Uterus (tissue), 2 donors: ENCODE results near the gene PTPRM.

Source experiments
- POLR2A ChIP-seq, 2 donors: fragments of 450-650 bp; IDR thresholded peaks; one replicate each; pipeline ENCODE4 v1.6.1; 2016; ENCODE audit warnings: antibody characterized with exemption in 2 of 2, mild to moderate bottlenecking in 1 of 2, moderate library complexity in 1 of 2
- TF ChIP-seq, protein P1 (sequence below), 4 experiments: fragments of 200-600 bp in 2 of 4; fragments of 450-650 bp in 2 of 4; sonication (generic) in 2 of 4; IDR thresholded peaks; one replicate each; pipeline ENCODE4 v1.5.1; 2016 to 2019; ENCODE audit warnings: antibody characterized with exemption in 4 of 4, mild to moderate bottlenecking in 2 of 4, moderate library complexity in 1 of 4

DNA sequence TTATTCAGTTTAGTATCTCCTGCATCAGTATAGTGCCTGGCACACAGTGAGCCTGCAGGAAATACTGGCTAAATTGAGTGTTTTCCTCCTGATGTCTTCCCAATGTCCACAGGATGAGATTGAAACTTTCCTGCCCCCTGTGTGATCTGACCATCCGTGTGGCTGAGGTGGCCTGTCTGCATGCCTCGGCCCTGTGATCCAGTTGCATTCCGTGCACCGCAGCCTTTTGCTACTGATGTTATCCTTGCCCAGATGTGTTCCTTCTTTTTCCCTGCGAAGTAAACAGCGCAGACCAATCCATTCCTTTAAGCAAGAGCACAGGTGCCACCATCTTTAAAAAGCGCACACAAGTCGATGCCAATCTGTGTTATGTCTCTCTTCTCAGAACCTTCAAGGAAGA lies 462.6 kb downstream of the PTPRM start:
- TF ChIP-seq, protein P1, sequence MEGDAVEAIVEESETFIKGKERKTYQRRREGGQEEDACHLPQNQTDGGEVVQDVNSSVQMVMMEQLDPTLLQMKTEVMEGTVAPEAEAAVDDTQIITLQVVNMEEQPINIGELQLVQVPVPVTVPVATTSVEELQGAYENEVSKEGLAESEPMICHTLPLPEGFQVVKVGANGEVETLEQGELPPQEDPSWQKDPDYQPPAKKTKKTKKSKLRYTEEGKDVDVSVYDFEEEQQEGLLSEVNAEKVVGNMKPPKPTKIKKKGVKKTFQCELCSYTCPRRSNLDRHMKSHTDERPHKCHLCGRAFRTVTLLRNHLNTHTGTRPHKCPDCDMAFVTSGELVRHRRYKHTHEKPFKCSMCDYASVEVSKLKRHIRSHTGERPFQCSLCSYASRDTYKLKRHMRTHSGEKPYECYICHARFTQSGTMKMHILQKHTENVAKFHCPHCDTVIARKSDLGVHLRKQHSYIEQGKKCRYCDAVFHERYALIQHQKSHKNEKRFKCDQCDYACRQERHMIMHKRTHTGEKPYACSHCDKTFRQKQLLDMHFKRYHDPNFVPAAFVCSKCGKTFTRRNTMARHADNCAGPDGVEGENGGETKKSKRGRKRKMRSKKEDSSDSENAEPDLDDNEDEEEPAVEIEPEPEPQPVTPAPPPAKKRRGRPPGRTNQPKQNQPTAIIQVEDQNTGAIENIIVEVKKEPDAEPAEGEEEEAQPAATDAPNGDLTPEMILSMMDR (IDR thresholded peaks at IDR 0.05), result no peak
- TF ChIP-seq POLR2A (IDR thresholded peaks at IDR 0.05), result no peak
